Measurements from ENCODE around the gene HLA-DMA.

- no peak for TF ChIP-seq POLR2A (IDR thresholded peaks at IDR 0.05)
- TF ChIP-seq CTCF (IDR thresholded peaks at IDR 0.05), result no peak
These were observed 21.1 kb upstream of the HLA-DMA start for GRCh38 chr6:32974016-32974333.

Data from suprapubic skin (tissue), 3 donors.